ENCODE results near the gene NEUROD2. TPM values are rescaled to one million over a fixed set of nuclear protein-coding genes. Genes with fewer than 3 reads are reported as not detected.

Gene NEUROD2
- not detected for total RNA-seq

DNA sequence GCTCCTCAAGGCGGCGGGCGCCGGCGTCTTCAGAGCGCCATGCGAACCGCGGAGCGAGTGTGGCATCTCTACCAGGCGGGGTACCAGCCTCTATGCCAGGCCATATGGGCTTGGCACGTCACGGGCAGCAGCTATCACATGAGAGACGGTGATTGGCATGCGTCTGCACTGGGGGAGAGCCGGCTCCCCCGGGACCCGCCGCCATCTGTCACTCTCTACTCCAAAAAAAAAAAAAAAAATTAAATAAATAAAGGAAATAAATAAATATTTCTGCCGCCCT lies at the start of gene NEUROD2:
Gene NEUROD2 (minus strand): TSS at position 70 of the 280 bp plus-strand sequence. CDS start 1,321 bp downstream, outside the sequence.
- DNase-seq: no peak

GRCh38 chr17:39655105-39655504 lies 47.4 kb upstream of the NEUROD2 start:
- no peak for DNase-seq

- DNase-seq: peak; percentile 57
Observed at GRCh38 chr17:39653662-39654331, 46.1 kb upstream of the NEUROD2 start.

GRCh38 chr17:39653316-39653661 lies 45.6 kb upstream of the NEUROD2 start:
- no peak for DNase-seq

DNA sequence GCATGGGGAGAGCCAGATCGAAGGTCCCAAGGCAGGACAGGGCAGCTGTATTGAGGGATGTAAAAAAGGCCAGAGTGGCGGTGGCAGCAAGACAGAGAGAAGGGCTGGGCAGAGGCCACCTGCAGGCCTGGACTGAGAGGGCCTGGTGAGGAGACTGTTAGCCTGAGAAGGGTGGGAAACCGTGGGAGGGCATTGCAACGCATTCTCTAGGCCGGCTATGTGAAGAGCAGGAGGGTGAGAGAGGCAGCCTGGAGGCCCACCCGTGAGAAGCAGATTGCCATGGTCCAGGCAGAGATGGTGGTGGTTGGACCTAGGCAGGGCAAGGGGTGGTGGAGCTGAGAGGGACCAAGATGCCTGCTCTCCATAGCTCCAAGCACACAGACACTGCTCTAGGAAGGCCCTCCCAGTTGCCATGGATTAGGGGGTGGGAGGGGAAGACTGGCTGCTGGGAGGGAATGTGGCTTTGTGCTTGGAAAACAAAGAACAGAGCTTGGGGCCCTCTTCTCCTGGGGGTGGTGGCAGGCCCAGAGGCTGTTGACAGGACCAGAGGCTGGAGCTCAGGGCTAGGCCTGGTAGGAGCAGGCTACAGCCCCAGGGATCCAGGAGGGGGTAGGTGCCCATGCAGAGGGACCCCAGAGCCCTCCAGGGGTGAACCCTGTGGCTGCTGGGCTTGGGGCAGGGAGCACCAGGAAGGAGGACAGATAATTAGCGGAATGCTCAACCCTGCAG lies 45.0 kb upstream of the NEUROD2 start:
- DNase-seq: no peak

DNA sequence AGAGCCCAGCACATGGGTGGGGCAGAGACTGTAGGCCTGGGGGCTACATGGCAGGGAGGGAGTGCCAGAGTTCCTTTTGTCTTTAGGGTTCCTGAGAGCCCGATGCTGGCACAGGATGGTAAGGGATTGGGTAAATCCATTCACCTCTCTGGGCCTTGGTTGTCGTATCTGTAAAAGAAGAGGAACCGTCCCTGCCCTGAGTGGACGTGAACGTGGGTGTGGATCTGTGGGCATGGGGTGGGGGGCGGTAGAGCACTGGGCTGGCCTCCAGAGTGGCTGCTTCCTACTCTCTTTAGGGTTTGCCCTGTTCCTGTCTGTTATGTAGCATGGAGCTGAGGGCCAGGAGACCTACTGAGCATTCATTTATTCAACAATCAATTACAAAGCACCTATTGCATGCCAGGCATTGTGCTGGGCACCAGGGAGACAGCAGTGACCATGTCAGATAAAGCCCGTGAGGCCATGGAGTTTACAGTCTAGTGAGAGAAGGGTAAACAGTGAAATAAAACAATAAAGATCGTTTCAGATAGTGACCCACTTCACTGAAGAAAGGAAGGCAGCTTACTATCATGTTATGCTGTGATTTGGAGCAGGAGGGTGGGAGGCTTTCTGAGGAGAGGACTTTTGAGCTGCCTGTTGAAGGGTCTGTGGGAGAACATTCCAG lies 44.3 kb upstream of the NEUROD2 start:
- DNase-seq: no peak

GRCh38 chr17:39650121-39650579 lies 42.4 kb upstream of the NEUROD2 start:
- no peak for DNase-seq

DNA sequence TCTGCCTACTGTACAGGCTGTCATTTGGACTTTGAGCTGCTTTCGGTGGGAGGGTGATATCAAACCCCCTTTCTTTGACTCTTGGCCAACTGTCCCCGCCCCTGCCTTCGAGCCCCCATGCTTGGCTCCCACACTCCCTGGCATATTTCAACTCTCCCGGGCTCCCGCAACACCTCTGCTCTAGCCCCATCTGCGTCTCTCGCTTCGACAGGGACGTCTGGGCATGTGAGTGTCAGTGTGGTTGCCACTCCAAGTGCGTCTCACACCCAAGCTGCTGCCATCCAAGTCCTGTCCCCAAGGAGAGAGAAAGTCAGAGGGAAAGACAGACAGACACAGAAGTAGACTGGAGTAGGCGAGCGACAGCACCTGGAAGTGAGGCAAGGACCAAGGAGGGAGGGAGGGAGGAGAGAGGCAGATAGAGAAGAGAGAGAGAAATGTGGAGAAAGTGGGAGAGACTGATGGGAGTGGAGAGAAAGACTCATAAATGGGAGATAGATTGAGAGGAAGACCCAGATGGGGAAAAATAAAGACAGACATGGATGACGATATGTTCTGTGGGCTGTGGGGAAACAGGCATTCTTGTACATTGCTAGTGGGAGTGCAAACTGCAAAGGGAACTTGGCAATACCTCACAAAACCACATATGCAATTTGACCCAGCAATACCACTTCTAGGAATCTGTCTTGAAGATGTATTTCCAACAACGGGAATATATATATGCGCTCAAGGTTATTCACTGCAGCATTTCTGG lies 41.1 kb upstream of the NEUROD2 start:
- no peak for DNase-seq

- DNase-seq: no peak
Observed at GRCh38 chr17:39647256-39647655, 39.5 kb upstream of the NEUROD2 start.

DNA sequence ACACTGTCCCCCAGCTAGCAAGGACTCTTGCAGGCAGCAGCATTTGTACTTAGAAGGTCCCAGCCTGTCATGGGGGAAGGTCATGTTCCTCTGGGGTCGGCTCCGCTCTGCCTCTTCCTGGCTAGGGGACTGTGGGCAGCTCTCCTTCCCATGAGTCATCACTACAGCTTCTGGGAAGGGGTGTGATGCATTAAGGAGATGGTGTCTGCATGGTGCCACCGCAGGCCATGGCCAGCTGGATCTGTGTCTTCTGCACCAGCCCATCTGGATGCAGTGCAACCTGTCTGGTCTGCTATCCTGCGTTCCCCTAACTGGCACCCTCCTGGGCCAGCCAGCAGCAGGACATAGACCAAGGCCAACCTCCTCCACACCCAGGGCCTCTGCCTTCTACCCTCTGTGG lies 35.6 kb upstream of the NEUROD2 start:
- DNase-seq: no peak

- no peak for DNase-seq
Observed at GRCh38 chr17:39642291-39643074, 34.8 kb upstream of the NEUROD2 start.

DNA sequence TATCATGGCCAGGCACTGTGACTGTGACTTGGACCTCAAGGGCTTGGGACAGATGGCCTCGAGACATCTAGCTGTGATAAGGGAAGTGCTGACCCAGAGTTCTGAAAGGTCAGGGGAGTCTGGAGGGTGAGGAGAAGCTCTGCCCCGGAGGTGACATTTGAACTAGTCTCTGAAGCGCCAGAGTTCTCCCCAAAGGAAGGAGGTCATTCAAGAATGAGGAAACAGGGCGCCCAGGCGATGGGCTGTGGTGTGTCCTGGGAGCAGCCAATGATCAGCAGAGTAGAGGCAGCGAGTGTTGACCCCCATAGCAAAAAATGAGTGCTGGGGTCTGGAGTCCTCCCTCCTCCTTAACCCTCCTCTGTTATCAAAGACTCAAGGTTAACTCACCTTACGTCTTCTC lies 34.2 kb upstream of the NEUROD2 start:
- no peak for DNase-seq

DNA sequence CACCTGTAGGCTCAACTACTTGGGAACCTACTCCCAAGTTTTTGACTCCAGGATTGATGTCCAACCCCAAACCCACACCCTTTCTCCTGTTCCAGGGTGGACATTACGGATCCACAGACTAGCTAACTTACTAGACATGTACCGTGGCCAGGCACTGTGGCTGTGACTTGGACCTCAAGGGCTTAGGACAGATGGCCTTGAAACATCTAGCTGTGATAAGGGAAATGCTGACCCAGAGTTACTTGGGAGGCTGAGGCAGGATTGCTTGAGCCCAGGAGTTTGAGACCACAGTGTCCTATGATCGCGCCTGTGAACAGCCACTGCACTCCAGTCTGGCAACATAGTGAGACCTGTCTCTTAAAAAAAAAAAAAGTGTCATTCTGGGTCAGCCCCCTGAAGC lies 33.4 kb upstream of the NEUROD2 start:
- no peak for DNase-seq

DNA sequence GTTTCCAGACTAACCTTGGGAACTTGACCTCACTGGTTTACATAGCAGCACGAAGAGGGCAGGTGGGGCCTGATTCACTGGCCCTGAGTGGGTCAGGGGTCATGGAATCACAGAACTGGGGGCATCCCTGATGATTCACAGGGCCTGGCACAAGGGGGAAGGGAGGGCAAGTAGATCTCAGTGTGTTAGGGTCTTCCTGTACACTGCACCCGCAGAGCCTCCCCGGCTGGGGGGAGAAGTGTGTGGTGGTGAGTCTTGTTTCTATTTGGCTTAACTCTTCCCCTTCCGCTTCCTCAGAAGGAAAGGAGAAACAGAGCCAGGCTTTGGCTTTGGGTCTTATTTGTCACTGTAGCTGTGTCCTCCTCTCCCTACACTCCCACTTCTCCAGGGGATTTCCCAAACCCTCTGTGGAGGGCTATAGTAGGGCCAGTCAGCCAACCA lies 32.9 kb upstream of the NEUROD2 start:
- DNase-seq: no peak

- DNase-seq: no peak
Observed at GRCh38 chr17:39639566-39640458, 32.1 kb upstream of the NEUROD2 start.

DNA sequence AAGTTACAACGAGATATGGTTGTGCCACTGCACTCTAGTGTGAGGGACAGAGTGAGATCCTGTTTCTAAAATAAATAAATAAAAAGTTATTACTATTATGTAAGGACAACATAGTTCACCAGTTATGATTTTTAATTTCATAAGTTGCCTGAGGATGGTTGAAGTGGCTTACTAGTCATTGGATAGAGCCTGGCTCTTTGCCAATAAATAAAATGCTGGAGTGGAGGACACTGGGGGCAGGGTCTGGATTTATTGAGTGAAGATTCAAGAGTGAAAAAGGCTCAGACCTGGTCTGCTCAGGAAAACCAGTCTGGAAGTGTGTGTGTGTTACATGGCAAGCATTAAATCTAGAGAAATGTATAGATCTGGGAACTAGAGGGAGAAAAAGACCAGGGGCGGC lies 31.3 kb upstream of the NEUROD2 start:
- no peak for DNase-seq

DNA sequence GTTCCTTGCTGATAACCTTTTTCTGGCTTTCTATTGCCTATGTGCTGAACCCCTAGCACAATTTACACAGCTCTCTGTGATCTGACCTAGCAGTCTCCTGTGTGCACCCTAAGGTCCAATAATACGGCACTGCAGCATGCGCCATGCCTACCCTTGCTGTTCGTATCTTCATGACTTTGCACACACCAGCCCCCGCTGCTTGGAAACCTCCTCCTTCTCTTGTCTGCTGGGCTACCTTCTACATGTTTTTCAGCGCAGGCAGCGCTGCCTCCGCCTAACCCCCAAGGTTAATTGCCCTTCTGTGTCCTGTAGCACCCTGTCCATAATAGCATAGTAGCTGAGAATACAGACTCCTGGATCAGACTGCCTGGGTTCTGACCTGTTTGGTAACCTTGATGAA lies 30.6 kb upstream of the NEUROD2 start:
- DNase-seq: no peak

DNA sequence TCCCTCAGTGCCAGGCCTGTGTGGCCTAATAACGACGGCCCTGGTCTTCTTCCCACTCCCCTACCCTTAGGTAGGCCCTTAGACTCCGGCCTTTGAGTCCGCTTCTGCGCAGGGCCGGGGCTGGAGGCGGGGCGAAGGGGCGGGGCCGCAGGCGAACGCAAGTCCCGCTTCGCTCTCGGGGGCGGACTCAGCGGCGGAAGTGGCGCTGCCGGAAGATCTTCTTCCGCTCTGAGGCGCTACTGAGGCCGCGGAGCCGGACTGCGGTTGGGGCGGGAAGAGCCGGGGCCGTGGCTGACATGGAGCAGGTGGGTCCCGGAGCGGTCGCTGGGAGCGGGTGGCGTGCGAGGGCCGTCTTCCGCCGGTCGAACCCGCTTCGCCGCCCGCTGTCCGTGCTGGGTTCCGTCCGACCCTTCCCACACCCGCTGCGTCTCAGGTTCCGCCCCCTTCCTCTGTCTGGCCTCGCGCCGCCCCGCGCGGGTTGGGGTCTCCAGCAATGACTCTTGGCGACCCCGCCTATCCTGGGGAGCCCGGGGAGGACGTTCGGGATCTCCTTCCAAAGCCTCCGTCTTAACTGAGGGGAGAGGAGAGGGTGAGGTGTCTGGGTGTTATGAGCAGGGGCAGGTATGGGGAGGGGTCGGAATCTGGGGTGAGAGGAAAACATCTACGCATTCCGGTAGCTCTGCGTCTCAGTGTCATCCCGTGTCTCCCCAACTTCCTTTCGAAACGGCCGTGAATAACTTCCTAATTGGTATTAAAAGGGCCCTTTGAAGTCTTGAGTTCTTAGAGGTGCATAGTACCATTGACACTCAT lies 29.4 kb upstream of the NEUROD2 start, which contains the start of gene STARD3:
Gene STARD3 (plus strand): TSS at position 218 of the 810 bp plus-strand sequence. CDS start 16,388 bp downstream, outside the sequence.
- DNase-seq: peak; percentile 94

GRCh38 chr17:39636587-39636926 lies 28.8 kb upstream of the NEUROD2 start:
- no peak for DNase-seq

GRCh38 chr17:39635614-39636176 lies 28.0 kb upstream of the NEUROD2 start:
- no peak for DNase-seq
